ENCODE measurements around the gene FYN.

FYN gene

GRCh38 chr6:111743862-111744692 lies 129.2 kb downstream of the FYN start:
- peak; percentile 23 for DNase-seq

- no peak for DNase-seq
Observed at GRCh38 chr6:111743360-111743759, 129.9 kb downstream of the FYN start.

GRCh38 chr6:111741177-111741952 lies 131.9 kb downstream of the FYN start:
- DNase-seq, result no peak

- DNase-seq, result no peak
Observed at GRCh38 chr6:111740506-111740905, 132.7 kb downstream of the FYN start.

GRCh38 chr6:111739257-111739696 lies 134.0 kb downstream of the FYN start:
- no peak for DNase-seq

GRCh38 chr6:111738631-111739030 lies 134.6 kb downstream of the FYN start:
- no peak for DNase-seq

- no peak for DNase-seq
Observed at GRCh38 chr6:111738156-111738555, 135.1 kb downstream of the FYN start.

- DNase-seq, result no peak
Observed at GRCh38 chr6:111737065-111737521, 136.2 kb downstream of the FYN start.

- DNase-seq, result no peak
Observed at GRCh38 chr6:111736005-111736608, 137.1 kb downstream of the FYN start.

- DNase-seq, result no peak
Observed at GRCh38 chr6:111734068-111735061, 138.9 kb downstream of the FYN start.

GRCh38 chr6:111732390-111732789 lies 140.9 kb downstream of the FYN start:
- no peak for DNase-seq

- no peak for DNase-seq
Observed at GRCh38 chr6:111731456-111732195, 141.6 kb downstream of the FYN start.

GRCh38 chr6:111730864-111731263 lies 142.4 kb downstream of the FYN start:
- no peak for DNase-seq

GRCh38 chr6:111727802-111728201 lies 145.4 kb downstream of the FYN start:
- no peak for DNase-seq

GRCh38 chr6:111727041-111727440 lies 146.2 kb downstream of the FYN start:
- no peak for DNase-seq

- DNase-seq, result no peak
Observed at GRCh38 chr6:111725446-111726112, 147.7 kb downstream of the FYN start.

GRCh38 chr6:111724505-111724904 lies 148.7 kb downstream of the FYN start:
- DNase-seq, result no peak

- no peak for DNase-seq
Observed at GRCh38 chr6:111724039-111724438, 149.2 kb downstream of the FYN start.

GRCh38 chr6:111723412-111723970 lies 149.8 kb downstream of the FYN start:
- DNase-seq, result no peak

- DNase-seq, result no peak
Observed at GRCh38 chr6:111722179-111722731, 151.0 kb downstream of the FYN start.

Measured in NCI-H2227 treated with DMSO at 0.1 percent for 48 hours (cell line).